CD4-positive, alpha-beta T cell (primary cell): ENCODE results near the gene MYL10. TPM values are rescaled to one million over a fixed set of nuclear protein-coding genes. Genes with fewer than 3 reads are reported as not detected.

Source experiments
- ATAC-seq: fragments of 200-7000 bp; cut with Tn5 transposase; one replicate; pipeline ENCODE4 v1.10.0; 2022; ENCODE audit warnings: mild to moderate bottlenecking; ENCODE audit not compliant: poor library complexity
- CTCF ChIA-PET: fragments of 350-600 bp; sonication (Branson Sonifier 250); formaldehyde crosslinking; loops from one replicate; lab custom pipeline; 2021; ENCODE audit warnings: antibody characterized with exemption, inconsistent platforms; lab: Charles Lee
- POLR2A ChIA-PET: fragments of 350-600 bp; sonication (Branson Sonifier 250); formaldehyde crosslinking; loops from one replicate; lab custom pipeline; 2021; ENCODE audit warnings: antibody characterized with exemption, inconsistent platforms; lab: Charles Lee
- DNase-seq, 14 experiments: peaks; one replicate each; pipeline ENCODE4 v3.0.0-alpha.2; 2013 to 2020; ENCODE audit warnings: mixed read lengths in 2 of 14
- H3K27ac ChIP-seq, 2 donors: one replicate each; pipeline versions ENCODE4 v1.5.1 to v1.7.0; 2013; ENCODE audit warnings: low read length in 2 of 2, low read depth in 1 of 2, mild to moderate bottlenecking in 1 of 2
- H3K27me3 ChIP-seq, 2 experiments: 1 replicate in 1 of 2; 2 replicates in 1 of 2; pipeline versions ENCODE4 v1.6.1 to v1.7.0; 2013; ENCODE audit warnings: low read length in 2 of 2, control low read depth in 1 of 2, mild to moderate bottlenecking in 1 of 2, moderate library complexity in 1 of 2; ENCODE audit not compliant: insufficient read depth in 2 of 2, control insufficient read depth in 1 of 2
- H3K36me3 ChIP-seq: one replicate; pipeline ENCODE4 v1.6.1; 2013; ENCODE audit warnings: low read length, control low read depth; ENCODE audit not compliant: insufficient read depth
- H3K4me1 ChIP-seq: one replicate; pipeline ENCODE4 v1.6.1; 2013; ENCODE audit warnings: low read length, control low read depth; ENCODE audit not compliant: insufficient read depth
- H3K4me3 ChIP-seq: one replicate; pipeline ENCODE4 v1.5.1; 2013; ENCODE audit warnings: mild to moderate bottlenecking, low read length, moderate library complexity
- H3K9me3 ChIP-seq, 2 experiments: 1 replicate in 1 of 2; 2 replicates in 1 of 2; pipeline versions ENCODE4 v1.6.1 to v1.7.0; 2013; ENCODE audit warnings: low read length in 2 of 2, mild to moderate bottlenecking in 2 of 2, control low read depth in 1 of 2, moderate library complexity in 1 of 2; ENCODE audit not compliant: control insufficient read depth in 1 of 2, insufficient read depth in 1 of 2
- H3K27ac Mint-ChIP-seq: one replicate; pipeline ENCODE4 v1.8.0; 2020; ENCODE audit warnings: mixed read lengths
- H3K27me3 Mint-ChIP-seq: one replicate; pipeline ENCODE4 v1.8.0; 2021; ENCODE audit warnings: mixed read lengths
- H3K36me3 Mint-ChIP-seq: one replicate; pipeline ENCODE4 v1.8.0; 2021; ENCODE audit warnings: low read depth, mixed read lengths
- H3K4me1 Mint-ChIP-seq: one replicate; pipeline ENCODE4 v1.8.0; 2021; ENCODE audit warnings: low read depth, mixed read lengths
- H3K4me3 Mint-ChIP-seq: one replicate; pipeline ENCODE4 v1.8.0; 2020; ENCODE audit warnings: mild to moderate bottlenecking, mixed read lengths
- H3K9me3 Mint-ChIP-seq: one replicate; pipeline ENCODE4 v1.8.0; 2020; ENCODE audit warnings: mixed read lengths
- intact Hi-C, 2 experiments: fragments of 100-400 bp; cut with DNase I in 1 of 2; cut with micrococcal nuclease in 1 of 2; formaldehyde crosslinking; loops; one replicate each; pipeline versions ENCODE4 v1.15.1 to v1.9.0; 2023 to 2025; cut with DNase I, micrococcal nuclease
- total RNA-seq, 174 experiments: library from RNA in 2 of 174; stranded (reverse) in 2 of 174; gene quantifications; one replicate each; pipeline ENCODE4 v1.2.3 and lab custom pipeline; 2021 to 2026
- TF ChIP-seq, protein P1 (sequence below): fragments of 200-600 bp; IDR thresholded peaks from one replicate; pipeline ENCODE4 v1.8.0; 2022; ENCODE audit warnings: antibody characterized with exemption, mild to moderate bottlenecking

The MYL10 gene
- total RNA-seq, 2 experiments from 2014 or later, result not detected

DNA sequence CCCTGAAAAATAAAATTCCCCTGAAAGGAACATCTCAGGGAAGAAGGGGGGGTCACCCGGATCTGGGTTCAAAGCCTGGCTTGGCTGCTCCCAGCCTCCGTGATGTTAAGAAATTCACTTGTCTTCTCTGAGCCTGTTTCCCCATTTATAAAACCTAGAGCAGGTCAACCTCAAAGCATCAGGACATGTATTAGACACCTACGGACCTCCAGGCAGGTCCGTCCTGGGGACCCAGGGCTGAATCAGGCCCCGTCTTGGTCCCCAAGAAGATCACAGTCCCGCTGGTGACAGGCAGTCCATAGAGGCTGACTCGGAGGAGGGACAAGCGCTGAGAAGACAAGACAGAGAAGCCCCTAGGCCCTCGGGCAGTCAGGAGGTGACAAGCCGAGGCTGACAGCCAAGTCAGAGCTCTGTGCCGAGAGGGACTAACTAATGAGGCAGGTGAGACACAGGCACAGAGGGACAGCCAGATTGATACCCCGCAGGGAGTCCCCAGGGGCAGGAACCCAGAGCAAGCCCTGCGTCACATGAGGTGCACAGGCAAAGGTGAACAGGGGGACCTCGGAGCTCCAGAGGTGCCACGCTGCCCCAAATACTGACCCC is 2.9 kb downstream of the MYL10 start:
- TF ChIP-seq, protein P1, sequence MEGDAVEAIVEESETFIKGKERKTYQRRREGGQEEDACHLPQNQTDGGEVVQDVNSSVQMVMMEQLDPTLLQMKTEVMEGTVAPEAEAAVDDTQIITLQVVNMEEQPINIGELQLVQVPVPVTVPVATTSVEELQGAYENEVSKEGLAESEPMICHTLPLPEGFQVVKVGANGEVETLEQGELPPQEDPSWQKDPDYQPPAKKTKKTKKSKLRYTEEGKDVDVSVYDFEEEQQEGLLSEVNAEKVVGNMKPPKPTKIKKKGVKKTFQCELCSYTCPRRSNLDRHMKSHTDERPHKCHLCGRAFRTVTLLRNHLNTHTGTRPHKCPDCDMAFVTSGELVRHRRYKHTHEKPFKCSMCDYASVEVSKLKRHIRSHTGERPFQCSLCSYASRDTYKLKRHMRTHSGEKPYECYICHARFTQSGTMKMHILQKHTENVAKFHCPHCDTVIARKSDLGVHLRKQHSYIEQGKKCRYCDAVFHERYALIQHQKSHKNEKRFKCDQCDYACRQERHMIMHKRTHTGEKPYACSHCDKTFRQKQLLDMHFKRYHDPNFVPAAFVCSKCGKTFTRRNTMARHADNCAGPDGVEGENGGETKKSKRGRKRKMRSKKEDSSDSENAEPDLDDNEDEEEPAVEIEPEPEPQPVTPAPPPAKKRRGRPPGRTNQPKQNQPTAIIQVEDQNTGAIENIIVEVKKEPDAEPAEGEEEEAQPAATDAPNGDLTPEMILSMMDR, result no peak
- peaks cover 5 to 8% of the 10 kb centered on the region in 2 experiments for H3K27me3 ChIP-seq
- Mint-ChIP-seq H3K27ac (no peak overlapping the region), H3K9me3 (no peaks in the 10 kb centered on the region), H3K4me1 (no peaks in the 10 kb centered on the region), H3K4me3 (no peak overlapping the region), H3K27me3 (peaks cover 21% of the 10 kb centered on the region), H3K36me3 (no peaks in the 10 kb centered on the region)
- intact Hi-C loops, result no loop called here
- CTCF ChIA-PET, result no interaction called here
- POLR2A ChIA-PET, result no interaction called here
- no peak overlapping the region for H3K27ac ChIP-seq
- peaks cover 0 to 6% of the 10 kb centered on the region in 2 experiments for H3K9me3 ChIP-seq
- no peaks in the 10 kb centered on the region for H3K4me1 ChIP-seq
- H3K36me3 ChIP-seq, result no peaks in the 10 kb centered on the region
- no peak for DNase-seq
- ATAC-seq, result no peak
- no peak overlapping the region for H3K4me3 ChIP-seq

DNA sequence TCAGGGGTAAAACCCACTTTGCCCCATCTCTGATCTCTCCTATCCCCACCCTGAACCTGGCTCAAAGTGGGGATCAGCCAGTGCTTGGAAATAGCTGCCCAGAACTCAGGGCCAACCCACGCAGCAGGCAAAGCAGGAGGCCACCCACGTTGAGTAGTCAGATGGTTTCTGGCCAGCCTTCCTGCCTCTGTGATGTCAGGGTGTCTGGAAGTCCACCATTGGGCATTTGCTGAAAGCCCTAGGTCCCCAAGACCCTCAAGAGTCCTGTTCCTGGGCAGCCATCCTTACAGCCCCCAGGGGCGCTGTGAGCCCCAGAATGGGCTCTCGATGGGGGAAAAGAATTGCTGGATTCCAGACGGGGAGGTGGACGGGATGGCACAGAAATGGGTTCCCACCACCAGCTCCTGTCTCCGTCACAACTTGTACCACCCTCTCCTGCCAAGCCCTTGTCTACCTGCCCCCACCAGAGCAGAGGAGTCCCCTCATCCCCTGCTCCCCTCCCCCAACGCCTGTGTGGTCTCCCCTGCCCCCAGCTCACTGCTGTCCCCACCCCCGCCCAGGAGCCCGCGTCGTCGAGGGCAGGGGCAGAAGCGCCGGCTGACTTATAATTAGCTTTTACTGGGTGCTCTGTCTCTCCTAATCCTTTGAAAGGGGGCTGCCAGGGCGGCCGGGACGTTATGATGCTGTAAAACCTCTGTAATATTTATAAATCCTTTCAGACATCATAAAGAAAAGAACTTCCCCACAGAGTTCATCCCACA is 3.9 kb downstream of the MYL10 start:
- DNase-seq, result no peak
- Mint-ChIP-seq H3K4me3 (no peak overlapping the region), H3K9me3 (no peaks in the 10 kb centered on the region), H3K4me1 (no peaks in the 10 kb centered on the region), H3K36me3 (no peaks in the 10 kb centered on the region), H3K27me3 (peaks cover 21% of the 10 kb centered on the region), H3K27ac (no peak overlapping the region)
- TF ChIP-seq, protein P1, result no peak
- intact Hi-C loops, result no loop called here
- ChIA-PET CTCF (no interaction called here), POLR2A (no interaction called here)
- peaks cover 0 to 1% of the 10 kb centered on the region in 2 experiments for H3K9me3 ChIP-seq
- peaks cover 5 to 8% of the 10 kb centered on the region in 2 experiments for H3K27me3 ChIP-seq
- no peaks in the 10 kb centered on the region for H3K4me1 ChIP-seq
- ATAC-seq, result no peak
- no peaks in the 10 kb centered on the region for H3K36me3 ChIP-seq
- H3K4me3 ChIP-seq, result no peak overlapping the region
- H3K27ac ChIP-seq, result no peak overlapping the region

DNA sequence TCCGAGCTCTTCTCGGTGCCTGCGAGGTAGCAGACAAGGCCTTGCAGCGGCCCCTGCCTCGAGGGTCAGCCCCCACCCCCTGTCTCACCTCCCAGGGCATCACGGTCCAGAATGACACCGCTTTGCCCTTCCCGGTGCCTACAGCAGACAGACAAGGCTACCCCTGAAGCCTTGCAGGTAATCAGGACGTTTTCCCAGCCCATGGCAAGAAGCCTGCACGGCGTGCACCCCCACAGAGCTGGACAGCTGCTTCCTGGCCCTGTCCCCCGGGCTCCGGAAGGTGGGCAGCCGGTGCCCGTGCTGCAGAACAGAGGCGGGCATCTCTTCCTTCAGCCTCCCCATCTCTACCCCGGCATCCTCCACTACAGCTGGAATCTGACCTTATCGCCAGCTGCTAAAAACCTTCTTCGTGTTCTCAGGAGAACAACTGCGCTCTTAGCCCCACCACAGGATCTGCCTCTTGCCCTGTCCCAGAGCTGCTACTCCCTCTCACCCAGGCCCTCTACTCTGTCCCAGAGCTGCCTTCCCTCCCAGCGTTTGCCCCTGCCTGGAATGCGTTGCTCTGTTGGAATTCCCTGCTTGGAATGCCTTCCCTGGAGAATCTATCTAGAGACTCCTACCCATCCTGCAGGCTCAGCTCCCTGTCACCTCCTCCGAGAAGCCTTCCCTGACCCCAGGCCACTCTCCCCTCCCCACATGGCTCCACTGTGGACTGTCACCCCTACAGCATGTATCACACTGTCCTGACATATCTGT is 4.7 kb downstream of the MYL10 start:
- Histone ChIP-seq H3K36me3 (no peaks in the 10 kb centered on the region), H3K4me1 (no peaks in the 10 kb centered on the region), H3K4me3 (no peak overlapping the region), H3K27me3 (peaks cover 5 to 8% of the 10 kb centered on the region in 2 experiments), H3K27ac (no peak overlapping the region), H3K9me3 (no peaks in the 10 kb centered on the region)
- DNase-seq (no peak), ATAC-seq (no peak)
- Mint-ChIP-seq H3K4me3 (no peak overlapping the region), H3K27ac (no peak overlapping the region), H3K4me1 (no peaks in the 10 kb centered on the region), H3K27me3 (peaks cover 21% of the 10 kb centered on the region), H3K9me3 (no peaks in the 10 kb centered on the region), H3K36me3 (no peaks in the 10 kb centered on the region)
- TF ChIP-seq, protein P1, result no peak
- CTCF ChIA-PET, result interaction anchor here (0.7 kb wide), 1 partner anchor 22 kb away, joined by 4 read pairs; no protein-coding TSS in a partner anchor
- intact Hi-C loops, result no loop called here
- POLR2A ChIA-PET, result no interaction called here
